Breast epithelium (tissue), 3 donors: Measurements from ENCODE around the gene HOXD3.

Experiments used
- CTCF ChIP-seq, 3 donors: fragments of 450-650 bp; IDR thresholded peaks; one replicate each; pipeline ENCODE4 v1.5.1; 2016 to 2017; ENCODE audit warnings: antibody characterized with exemption in 3 of 3, mild to moderate bottlenecking in 3 of 3, moderate library complexity in 3 of 3
- POLR2A ChIP-seq: fragments of 450-650 bp; IDR thresholded peaks from one replicate; pipeline ENCODE4 v1.6.1; 2016; ENCODE audit warnings: antibody characterized with exemption, mild to moderate bottlenecking, moderate library complexity
- POLR2AphosphoS5 ChIP-seq, 3 donors: sonication (generic); formaldehyde crosslinking; IDR thresholded peaks; one replicate each; pipeline ENCODE4 v1.6.1; 2017; ENCODE audit warnings: antibody characterized with exemption in 3 of 3

- TF ChIP-seq CTCF (IDR thresholded peaks at IDR 0.05) = no peak
- TF ChIP-seq POLR2AphosphoS5 (IDR thresholded peaks at IDR 0.05) = no peak
- TF ChIP-seq POLR2A = no peak
Measured at GRCh38 chr2:176133389-176133788, 23.7 kb upstream of the HOXD3 start.
